ENCODE results near the gene MYCL.

MYCL gene, protein sequence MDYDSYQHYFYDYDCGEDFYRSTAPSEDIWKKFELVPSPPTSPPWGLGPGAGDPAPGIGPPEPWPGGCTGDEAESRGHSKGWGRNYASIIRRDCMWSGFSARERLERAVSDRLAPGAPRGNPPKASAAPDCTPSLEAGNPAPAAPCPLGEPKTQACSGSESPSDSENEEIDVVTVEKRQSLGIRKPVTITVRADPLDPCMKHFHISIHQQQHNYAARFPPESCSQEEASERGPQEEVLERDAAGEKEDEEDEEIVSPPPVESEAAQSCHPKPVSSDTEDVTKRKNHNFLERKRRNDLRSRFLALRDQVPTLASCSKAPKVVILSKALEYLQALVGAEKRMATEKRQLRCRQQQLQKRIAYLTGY

DNA sequence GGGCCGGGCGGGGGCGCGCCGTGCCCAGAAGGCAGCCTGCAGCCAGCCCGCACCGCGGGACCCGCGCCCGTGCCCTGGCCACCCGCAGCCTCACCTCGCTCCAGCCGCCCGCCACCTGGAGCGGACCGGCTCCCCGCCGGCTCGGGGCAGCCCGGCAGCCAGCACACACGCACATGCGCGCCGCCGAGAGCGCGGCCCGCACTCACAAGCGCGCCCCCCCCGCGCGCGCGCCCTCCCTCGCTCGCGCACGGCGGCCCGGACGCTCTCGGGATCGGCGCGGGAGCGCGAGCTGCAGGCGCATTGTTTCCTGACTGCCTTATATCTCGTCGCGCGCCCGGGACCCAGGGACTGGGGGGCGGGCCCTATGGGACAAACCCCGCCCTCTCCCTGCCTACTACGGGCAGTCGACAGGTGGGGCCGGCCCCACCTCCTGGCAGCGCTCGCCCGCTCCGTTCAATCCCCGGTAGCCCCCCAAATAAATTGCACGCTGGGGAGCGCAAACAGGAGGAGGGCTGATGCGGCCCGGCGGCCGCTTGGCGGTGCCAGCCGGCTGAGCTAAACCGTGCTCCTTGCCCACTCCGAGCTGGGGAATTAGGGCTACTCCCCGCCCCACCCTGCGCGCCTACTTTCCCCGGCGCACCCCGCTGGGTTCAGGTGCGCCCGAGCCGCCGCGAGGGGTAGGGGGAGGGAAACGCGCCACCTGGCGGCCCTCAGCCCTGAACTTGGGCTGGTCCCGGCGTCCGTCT lies at the start of gene MYCL:
MYCL (minus strand) TSS at position 204 of the 746 bp plus-strand sequence. CDS start 483 bp downstream, outside the sequence.
- no peak for DNase-seq

DNA sequence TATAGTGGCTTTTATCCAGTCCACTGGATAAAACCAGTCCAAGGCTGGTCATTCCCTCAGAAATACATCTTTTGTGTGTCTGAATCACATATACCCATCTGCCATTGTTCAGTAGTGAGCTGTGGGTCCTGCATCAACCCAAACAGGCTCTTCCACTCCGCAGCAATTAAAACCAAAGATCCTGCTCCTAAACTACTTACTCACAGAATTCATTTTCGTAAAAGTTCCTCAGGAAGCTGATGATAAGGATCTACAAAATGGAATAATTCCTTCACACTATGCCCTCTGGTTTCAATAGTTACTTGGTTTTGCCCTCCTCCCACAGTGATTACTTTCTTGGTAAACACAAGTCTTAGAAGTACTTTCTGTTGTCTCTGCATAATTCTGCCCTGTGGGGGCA lies 48.2 kb upstream of the MYCL start:
- no peak for DNase-seq

DNA sequence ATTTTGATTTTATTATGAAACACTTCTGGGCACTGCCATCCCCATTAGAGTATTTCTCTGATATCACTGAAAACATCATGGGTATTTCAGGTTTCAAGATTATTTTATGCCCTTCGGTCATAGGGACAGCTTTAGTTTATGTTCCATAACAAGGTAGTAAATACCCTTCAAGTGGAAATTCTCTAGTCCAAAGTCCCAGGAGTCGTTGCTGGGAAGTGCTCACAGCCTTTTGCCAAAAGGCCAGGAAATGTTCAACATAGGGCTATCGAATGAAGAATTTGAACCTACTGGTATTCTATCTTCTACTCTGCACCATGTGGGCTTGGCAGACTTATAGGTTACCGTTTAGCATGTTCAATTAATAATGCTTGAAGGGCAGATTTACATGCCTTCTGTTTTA lies 45.5 kb upstream of the MYCL start:
- no peak for DNase-seq

DNA sequence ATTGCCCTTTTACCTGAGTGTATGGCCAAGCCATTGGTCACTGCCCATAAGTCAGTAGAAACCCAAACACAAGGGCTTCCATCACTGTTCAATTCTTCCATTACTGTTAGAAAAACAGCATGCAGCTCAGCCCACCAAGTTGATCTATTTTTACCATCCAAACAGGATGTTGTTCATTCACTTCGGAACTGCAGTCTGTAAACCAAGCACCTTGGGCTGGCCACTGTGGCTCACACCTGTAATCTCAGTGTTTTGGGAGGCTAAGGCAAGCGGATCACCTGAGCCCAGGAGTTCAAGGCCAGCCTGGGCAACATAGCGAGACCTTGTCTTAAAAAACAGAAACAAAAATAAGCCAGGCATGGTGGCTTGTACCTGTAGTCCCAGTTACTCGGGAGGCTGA lies 44.5 kb upstream of the MYCL start:
- no peak for DNase-seq

DNA sequence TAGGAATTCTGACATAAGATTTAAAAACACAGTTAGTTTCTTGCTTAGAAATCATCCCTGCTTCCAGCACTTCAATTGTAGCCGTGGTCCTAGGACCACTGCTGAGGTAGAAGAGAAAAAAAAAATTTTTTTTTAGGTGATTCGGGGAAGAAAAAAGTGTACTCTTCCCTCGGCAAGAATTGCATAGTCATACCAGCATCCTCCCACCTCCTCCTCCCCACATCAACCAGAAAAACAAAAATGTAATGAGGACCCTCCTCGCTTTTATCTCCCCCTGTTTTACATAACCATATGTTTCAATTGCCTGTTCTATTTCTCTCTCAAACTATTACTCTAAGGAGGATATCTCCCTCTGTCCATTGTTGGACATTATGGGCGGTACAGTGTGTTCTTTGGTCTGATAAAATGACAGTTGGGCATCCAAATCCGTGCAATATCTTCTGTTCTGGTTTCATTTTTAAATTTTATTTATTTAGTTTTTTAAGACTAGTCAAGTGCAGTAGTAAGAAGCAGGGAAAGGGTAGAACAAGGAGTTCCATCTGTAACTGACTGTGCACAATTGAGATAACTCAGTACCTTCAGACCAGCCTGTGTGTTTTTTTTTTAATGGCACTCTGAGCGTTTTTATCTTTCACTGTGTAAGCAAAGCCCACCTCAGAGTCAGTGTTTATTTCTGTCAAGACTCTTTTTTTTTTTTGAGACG lies 42.8 kb upstream of the MYCL start:
- no peak for DNase-seq

DNA sequence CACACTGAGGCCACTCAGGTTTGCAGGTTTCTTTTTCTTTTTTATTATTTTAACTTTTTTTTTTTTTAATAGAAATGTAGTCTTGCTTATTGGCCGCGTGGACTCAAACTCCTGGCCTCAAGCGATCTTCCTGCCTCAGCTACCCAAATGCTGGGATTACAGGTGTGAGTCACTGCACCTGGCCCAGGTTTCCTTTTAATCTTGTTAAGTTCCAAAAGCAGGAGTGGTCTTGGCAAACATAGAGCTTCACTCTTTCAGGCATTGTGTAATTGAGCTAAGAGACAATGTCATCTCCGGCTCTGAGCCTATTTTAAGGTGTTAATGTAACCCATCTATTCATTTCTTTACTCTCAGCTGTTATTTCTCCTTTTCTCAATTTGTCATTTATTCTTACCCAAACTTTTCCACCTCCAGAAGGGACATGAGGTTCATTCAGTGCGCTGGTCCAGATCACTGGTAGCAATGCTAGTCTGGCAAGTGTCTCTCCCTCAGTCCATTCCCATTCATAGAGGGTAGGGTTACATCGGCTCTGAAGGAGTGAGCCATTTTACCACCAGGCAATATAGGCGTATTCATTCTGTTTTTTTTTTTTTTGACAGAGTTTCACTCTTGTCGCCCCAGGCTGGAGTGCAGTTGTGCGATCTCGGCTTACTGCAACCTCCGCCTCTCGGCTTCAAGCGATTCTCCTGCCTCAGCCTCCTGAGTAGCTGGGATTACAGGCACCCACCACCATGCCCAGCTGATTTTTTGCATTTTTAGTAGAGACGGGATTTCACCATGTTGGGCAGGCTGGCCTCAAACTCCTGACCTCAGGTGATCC lies 42.0 kb upstream of the MYCL start:
- no peak for DNase-seq

DNA sequence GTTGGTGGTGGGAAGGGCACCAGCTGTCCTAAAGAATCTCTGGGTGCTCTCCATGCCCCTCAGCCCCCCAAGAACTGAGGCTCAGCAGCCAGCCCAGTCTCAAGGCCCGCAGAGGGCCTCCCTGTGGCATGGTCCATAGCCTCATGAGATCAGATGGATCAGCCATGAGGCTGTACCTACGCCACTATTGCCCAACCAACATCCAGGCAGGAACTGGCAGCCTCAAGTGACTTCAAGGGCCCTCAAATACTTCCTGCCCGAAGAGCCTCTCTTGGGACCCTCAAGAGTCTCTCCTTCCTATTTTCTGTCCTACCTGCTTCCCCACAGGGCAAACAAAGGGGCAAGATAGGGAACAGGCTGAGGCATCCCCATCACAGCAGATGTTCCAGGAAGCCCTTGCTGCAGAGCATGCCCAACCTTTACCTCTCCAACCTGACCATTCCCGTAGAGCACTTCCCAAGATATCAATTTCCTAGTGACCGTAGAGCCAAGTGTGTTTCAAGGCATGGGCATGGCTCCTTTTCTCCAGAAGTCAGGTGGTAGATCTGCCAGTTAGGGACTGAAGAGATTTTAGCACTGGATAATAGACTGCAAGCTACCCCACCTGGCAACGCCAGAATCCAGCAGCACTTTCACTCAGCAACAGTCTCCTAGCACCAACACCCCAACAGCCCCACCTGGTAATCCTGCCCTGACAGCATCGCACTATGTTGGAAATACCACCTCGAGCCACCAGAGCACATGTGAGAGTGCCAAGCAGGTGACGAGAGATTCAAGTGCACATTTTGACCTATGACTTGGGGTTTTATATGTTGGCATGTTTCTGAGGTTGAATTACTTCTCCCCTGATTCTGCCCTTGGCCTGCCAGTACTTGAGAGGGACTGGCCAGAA lies 39.5 kb upstream of the MYCL start:
- DNase-seq: no peak

DNA sequence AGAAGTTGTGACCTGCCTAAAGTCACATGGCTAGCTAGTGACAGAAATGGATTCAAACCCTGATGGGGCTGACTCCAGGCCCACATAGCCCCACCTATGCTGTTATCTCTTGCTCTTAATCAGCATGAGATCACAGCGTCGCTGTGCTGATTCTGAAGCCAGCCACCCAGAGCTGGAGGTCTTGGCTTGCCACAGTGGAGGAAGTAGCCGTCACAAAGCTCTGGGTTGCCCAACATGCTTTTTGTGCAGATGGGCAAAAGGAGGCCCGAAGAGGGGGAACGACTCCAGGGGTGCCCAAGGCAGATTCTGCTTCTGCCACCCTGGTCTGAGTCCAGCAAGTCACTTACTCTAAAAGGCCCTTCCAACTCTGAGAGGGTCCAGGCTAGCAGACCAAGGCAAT lies 38.5 kb upstream of the MYCL start:
- no peak for DNase-seq

DNA sequence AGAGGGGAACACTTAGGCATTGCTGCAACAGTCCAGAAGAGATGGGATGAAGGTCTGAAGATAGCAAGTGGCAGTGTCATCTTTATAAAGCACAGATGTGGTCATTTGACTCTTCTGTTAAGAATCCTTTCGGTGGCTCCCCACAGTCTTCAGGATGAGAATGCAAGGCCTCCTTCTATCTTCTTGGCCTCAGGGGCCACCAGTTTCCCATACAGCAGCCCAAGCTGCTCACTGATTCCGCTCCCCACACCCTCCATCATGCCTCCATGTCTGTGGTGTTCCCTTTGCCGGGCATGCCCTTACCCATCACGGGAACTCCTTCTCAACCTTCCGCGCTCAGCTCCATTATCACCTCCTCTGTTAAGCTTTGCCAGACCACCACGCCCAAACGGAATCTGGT lies 37.1 kb upstream of the MYCL start:
- DNase-seq: no peak

DNA sequence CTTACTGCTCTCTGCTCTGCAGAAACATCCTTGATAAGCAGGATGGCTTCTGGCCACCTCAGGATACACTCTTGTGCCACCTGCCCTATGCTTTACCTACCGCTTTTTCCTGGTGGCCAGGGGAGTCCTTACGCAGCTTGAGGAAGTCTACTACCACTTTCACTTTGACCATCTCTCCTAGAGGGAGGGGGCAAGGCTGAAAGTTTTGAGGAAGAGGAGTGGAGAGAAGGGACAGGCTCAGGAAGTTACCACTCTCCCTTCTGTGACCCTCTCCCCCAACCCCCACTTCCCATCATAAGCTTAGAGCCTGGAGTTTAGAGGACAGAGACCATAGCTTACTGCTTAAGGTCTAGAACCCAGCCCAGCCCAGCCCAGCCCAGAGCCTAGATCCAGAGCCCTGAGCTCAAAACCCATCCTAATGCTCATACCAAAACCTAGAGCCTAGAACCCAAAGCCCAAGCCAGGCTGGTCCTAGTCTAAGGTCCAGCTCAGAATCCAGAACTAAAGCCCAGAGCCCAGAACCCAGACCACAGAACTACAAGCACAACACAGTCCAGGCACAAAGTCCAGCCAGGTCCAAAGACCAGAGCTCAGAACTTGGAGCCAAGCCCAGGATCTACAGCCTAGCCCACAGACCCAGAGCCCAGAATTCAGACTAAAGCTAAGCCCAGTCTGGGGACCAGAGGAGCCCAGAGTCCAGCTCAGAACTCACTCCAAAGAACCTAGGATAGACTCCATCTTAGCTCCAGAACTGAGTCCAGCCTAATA lies 35.2 kb upstream of the MYCL start:
- DNase-seq: no peak

DNA sequence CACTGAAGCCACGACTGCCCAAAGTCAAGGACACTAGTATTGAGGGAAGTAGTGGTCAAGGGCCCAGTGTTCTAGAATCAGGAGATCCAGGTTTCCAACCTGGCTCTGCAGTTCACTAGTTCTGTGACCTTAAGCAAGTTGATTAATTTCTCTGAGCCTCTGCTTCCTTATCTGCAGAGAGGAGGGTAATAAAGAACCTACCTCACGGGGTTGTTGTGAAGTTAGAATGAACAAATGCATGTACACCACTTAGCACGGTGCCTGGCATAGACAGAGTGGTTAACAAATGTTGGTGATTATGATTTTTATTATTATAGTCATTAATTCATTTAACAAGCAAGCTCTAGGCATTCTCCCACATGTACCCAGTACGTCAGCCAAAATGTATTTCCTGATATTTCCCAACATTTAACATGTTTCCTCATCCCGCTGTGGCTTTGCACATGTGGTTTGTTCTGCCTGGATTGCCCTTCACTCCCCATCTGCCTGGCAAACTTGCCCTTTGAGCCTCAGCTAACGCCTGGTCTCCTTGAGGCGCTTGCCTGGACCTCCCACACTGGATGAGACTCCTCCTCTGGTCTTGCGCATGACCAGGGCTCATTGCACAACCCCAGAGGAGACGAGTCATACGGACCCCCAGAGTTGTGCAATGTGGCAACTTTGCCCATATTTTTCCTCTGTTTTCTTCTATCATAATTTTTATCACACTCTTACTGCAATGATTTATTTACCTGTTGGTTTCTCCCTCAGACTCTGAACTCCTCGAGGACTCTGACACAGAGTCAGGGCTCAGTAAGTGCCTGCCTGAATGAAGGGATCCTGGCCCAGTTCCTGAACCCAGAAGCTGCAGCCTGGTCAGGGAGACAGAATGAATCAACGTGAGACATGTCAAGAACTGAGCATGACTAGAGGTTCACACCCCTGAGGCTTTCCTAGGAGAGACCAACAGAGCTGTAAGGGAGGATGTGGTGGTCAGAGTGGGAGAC lies 32.5 kb upstream of the MYCL start:
- DNase-seq: no peak

DNA sequence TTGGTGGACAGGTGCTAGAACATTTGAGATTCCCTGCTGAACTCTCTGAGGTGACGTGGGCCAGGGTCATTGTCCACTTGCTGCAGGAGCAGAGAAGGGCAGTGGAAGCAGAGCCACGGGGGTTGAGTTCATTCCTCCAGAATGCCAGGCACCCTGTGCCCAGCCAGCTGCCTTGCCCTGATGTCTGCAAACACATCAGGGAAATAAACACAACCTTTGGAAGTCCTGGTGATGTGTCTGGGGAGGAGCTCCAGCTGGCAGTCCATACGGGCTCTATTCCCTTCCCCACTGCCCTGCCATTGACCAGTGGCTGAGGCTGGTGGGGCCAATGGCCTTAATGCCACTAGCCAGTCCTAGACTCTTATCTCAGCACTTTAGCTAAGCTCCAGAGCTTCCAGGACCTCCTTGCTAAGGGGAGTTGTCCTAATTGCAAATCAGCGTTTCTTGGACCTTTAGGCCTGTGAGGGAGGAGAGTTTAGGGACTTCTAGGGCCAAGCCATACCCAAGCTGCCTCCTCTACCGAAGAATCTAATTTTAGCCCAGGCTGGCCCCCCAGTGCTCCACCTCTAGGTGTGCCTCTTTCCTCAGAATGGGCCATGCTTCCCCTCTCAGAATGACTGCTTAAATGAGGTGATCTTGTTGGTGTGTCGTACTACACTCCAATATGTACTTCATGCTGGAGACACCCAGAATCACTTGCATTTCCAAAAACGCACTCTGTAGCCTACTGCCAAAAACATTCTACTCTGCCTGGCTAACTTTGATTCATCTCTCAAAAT lies 27.3 kb upstream of the MYCL start:
- DNase-seq: no peak

DNA sequence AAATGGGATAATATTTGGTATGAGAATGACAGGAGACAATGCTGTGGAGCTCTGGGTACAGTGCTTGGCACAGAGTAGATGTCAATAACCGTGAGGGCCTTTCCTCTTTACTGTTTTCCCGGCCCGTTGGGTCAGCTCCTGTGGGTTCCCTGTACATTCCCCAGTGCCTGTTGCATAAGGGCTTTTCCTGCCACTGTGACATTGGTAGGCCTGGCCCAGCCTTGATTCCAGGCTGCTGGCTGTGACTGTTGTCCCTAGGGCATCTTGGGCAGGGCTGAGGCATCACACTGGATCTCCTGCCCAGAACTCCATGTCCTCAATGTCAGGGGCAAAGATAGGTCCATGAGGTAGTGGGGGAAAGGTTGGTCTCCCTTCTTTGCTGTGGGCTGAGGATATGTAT lies 25.8 kb upstream of the MYCL start:
- no peak for DNase-seq

DNA sequence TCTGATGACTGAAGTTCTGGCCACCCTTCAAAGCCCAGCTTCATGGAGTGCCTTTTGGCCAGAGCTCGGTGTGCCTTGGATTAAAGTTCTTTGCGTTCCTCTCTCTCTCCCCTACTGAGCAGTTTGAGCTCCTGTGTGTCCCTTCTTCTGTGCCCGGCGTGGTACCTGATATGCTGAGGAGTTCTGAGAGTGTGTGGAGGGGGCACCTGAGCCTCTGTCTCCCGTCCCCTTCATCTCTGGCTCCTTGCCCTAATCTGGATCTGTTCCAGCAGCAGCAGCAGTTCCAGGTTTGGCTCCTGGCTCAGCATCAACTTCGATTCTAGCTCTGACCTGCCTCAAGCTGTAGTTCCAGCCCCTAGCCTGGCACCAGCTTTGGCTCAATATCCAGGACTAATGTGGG lies 25.1 kb upstream of the MYCL start:
- DNase-seq: no peak

DNA sequence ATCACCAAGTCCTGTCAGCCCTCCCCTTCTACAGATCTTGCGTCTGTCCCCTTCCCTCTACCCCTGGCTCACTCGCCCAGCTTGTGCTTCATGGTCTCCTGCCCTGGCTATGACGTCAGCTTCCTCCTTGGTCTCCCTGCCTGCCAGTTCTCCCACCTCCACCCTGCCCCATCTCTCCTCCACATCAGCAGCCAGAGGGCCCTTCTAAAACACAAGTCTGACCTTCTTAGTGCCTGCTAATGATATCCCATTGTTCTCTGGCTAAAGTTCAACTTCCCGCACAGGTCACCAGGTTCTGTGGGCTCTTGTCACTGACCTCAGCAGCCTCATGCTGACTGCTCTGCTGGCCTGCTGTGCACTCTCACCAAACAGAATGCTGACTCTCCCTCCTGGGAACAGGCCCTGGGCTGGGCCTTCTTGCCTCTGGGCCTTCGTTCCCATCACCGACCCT lies 24.7 kb upstream of the MYCL start:
- no peak for DNase-seq

DNA sequence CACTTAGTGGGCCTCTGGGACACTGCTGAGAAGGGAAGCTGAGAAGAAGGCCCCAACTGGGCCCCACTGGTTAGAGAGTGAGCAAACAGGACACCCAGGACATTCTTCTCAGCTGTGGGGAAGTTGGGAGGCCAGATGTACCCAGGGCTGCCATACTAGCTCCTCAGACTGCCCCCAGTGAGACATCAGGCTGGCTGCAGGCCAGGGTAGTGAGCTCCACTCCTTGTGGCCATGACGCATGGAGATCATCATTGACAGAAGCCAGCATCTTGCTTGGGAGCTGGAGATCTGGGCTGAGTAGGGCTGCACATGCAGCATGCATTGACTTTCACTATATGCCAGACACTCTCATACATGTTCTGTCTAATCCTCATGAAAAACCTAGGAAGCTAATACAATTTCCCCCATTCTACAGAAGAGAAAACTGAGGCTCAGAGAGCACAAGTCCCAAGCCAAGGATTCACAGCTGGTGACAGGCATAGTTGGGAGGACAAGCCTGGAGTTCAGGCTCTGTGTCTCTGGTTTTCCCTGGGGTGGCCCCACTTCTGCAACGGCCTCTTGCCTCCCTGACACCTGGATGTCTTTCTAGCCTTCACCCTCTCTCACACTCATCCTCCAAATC lies 24.1 kb upstream of the MYCL start:
- DNase-seq: no peak

DNA sequence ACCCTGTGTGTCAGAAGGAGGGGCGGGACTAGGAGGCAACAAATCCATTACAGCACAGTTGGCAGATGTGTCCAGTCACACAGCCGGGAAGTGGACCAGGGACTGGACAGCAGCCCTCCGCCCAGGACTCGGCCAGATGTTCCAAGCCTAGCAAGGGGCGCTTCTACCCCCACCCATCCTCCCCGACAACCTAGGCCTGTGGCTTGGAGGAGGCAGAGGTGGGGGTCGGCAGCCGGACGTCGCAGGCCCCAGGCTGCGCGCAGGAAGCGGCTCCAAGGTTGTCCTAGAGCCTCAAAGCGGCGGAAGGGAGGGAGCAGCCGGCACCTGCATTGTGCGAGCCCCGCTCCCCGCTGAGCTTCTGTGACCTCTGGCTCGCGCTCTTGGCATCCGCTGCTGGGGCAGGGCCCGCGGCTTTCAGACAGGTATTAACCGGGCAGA lies 20.6 kb upstream of the MYCL start:
- no peak for DNase-seq

DNA sequence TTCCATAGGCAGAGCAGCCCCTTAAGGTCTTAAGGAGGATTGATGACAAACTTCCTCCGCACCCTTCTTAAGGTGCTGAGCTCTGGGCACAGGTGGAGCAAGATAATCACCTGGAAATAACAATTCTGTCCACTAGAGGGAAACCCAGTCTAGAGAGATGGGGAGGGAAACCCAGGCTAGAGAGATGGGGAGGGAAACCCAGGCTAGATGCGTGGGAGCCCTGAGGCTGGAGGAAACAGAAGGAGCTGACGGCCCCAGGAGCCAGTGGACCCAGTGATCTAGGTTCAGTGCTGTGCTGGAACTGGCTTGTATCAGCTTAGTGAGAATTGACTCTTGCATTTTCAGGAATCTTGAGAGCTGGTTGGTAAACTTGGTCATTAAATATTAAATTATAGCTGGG lies 17.8 kb upstream of the MYCL start:
- DNase-seq: no peak
